ENCODE measurements around the gene SLC41A3. TPM values are rescaled to one million over a fixed set of nuclear protein-coding genes. Genes with fewer than 3 reads are reported as not detected.

SLC41A3 gene
- total RNA-seq, 2 donors from 2014 or later = 46.8 to 50.4 TPM

DNA sequence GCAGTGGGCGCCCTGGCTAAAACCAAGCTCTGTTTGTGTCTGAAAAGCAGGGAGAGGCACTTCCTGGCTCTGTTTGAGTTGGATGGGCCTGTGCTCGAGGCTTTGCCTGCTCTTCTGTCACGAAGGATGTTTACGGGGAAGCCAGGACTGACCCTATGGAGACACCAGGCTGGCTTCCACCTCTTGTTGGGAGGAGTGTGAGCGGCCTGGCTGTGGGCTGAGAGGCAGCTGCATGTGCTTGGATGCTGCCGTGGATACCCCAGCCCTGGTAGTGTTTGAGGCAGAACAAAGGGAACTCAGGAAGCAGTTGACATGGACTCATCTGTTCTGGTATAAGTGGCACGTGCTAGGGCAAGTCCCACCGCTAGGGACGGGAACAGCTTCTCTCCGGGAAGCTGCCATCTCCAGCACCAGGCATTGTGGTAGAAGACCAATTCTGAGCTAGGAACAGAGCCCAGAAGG lies 17.6 kb upstream of the SLC41A3 start:
- peaks cover 18% of the 10 kb centered on the region for H3K9me3 Mint-ChIP-seq
- Histone ChIP-seq H3K9me3 (ENCODE audit: control insufficient read depth, low read length) (peaks cover 15% of the 10 kb centered on the region), H3K9ac (ENCODE audit: extremely low read depth, low read length, poor library complexity, severe bottlenecking) (no peak overlapping the region), H3K4me1 (ENCODE audit: control insufficient read depth, insufficient read depth, low read length) (no peaks in the 10 kb centered on the region), H3K27ac (ENCODE audit: low read depth, low read length) (no peak overlapping the region), H3K27me3 (ENCODE audit: control insufficient read depth, insufficient read depth, low read length, poor library complexity, severe bottlenecking) (no peaks in the 10 kb centered on the region), H3K36me3 (ENCODE audit: control insufficient read depth, insufficient read depth, low read length) (no peaks in the 10 kb centered on the region), H3K4me3 (ENCODE audit: low read length) (no peak overlapping the region)
- no peaks in the 10 kb centered on the region for H3K36me3 Mint-ChIP-seq (ENCODE audit: low read depth)
- H3K27ac Mint-ChIP-seq = no peak overlapping the region
- H3K4me1 Mint-ChIP-seq = no peaks in the 10 kb centered on the region
- H3K27me3 Mint-ChIP-seq (ENCODE audit: insufficient read depth) = peaks cover 4% of the 10 kb centered on the region
- 83 to 87% methylated on average over 9 to 10 of the region's 10 CpGs for WGBS, 2 experiments (ENCODE audit: insufficient coverage in 1 of 2, insufficient read length in 1 of 2)
- H3K4me3 Mint-ChIP-seq = no peak overlapping the region
- peak; percentile 25 for DNase-seq
- TF ChIP-seq, protein P1, sequence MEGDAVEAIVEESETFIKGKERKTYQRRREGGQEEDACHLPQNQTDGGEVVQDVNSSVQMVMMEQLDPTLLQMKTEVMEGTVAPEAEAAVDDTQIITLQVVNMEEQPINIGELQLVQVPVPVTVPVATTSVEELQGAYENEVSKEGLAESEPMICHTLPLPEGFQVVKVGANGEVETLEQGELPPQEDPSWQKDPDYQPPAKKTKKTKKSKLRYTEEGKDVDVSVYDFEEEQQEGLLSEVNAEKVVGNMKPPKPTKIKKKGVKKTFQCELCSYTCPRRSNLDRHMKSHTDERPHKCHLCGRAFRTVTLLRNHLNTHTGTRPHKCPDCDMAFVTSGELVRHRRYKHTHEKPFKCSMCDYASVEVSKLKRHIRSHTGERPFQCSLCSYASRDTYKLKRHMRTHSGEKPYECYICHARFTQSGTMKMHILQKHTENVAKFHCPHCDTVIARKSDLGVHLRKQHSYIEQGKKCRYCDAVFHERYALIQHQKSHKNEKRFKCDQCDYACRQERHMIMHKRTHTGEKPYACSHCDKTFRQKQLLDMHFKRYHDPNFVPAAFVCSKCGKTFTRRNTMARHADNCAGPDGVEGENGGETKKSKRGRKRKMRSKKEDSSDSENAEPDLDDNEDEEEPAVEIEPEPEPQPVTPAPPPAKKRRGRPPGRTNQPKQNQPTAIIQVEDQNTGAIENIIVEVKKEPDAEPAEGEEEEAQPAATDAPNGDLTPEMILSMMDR (conservative IDR thresholded peaks at IDR 0.05) = no peak

DNA sequence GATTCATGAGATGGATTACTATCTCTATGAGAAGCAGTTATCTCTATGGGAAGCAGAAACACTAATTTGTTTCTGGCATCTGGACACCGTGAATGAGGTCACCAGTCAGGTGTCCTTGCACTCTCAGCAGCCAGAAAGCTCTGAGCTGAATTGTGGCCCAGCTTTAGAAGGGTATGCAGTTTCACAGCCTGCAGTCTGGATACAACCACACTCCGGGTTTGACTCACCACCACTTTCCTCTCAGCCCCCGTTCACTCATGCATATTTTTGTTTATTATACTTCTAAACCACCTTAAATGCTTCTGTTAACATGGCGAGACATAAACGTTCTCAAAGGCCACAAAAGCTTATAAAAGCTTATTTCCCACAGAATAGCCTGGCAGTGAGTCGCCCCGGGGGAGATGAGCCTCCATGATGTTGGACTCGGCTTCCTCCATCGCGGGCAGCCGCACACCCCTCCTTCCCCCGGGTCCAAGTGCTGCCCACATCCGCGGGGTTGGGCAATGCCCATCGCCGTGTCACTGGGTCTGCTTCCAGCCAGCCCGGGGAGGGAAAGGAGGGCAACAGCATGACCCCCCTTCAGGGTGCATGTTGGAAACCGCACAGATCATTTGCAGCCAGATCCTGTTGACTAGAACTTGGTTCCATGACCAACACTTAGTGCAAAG lies 16.8 kb upstream of the SLC41A3 start:
- WGBS, 2 experiments (ENCODE audit: insufficient coverage in 1 of 2, insufficient read length in 1 of 2) = 93 to 94% methylated on average over 12 to 18 of the region's 18 CpGs
- H3K27ac Mint-ChIP-seq = no peak overlapping the region
- H3K27me3 Mint-ChIP-seq (ENCODE audit: insufficient read depth) = peaks cover 4% of the 10 kb centered on the region
- TF ChIP-seq, protein P1 (conservative IDR thresholded peaks at IDR 0.05) = no peak
- Histone ChIP-seq H3K4me1 (ENCODE audit: control insufficient read depth, insufficient read depth, low read length) (no peaks in the 10 kb centered on the region), H3K36me3 (ENCODE audit: control insufficient read depth, insufficient read depth, low read length) (no peaks in the 10 kb centered on the region), H3K9me3 (ENCODE audit: control insufficient read depth, low read length) (peaks cover 23% of the 10 kb centered on the region), H3K9ac (ENCODE audit: extremely low read depth, low read length, poor library complexity, severe bottlenecking) (no peak overlapping the region), H3K27ac (ENCODE audit: low read depth, low read length) (no peak overlapping the region), H3K4me3 (ENCODE audit: low read length) (no peak overlapping the region), H3K27me3 (ENCODE audit: control insufficient read depth, insufficient read depth, low read length, poor library complexity, severe bottlenecking) (no peaks in the 10 kb centered on the region)
- H3K9me3 Mint-ChIP-seq = peaks cover 26% of the 10 kb centered on the region
- no peaks in the 10 kb centered on the region for H3K36me3 Mint-ChIP-seq (ENCODE audit: low read depth)
- no peak for DNase-seq
- H3K4me3 Mint-ChIP-seq = no peak overlapping the region
- no peaks in the 10 kb centered on the region for H3K4me1 Mint-ChIP-seq

DNA sequence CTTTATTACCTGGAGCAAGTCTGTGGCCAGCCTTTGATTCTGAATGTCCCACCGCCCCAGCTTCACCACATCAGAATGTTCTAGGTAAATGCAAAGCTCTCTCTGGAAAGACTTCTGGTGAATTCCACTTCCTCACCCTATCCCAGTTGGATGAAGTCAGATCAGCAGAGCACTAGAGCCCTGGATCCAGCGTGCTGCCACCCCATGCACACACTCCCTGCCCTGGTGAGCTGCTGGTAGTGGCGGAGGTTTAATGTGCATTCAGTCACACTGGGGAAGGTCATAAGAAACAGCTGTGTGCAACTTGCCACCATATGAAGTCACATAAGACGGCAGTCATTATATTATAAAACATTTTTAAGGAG lies 16.3 kb upstream of the SLC41A3 start:
- Mint-ChIP-seq H3K27ac (no peak overlapping the region), H3K9me3 (peaks cover 31% of the 10 kb centered on the region), H3K27me3 (ENCODE audit: insufficient read depth) (peaks cover 4% of the 10 kb centered on the region), H3K4me3 (no peak overlapping the region), H3K4me1 (no peaks in the 10 kb centered on the region), H3K36me3 (ENCODE audit: low read depth) (no peaks in the 10 kb centered on the region)
- no peaks in the 10 kb centered on the region for H3K4me1 ChIP-seq (ENCODE audit: control insufficient read depth, insufficient read depth, low read length)
- no peak overlapping the region for H3K9ac ChIP-seq (ENCODE audit: extremely low read depth, low read length, poor library complexity, severe bottlenecking)
- H3K27ac ChIP-seq (ENCODE audit: low read depth, low read length) = no peak overlapping the region
- no peaks in the 10 kb centered on the region for H3K36me3 ChIP-seq (ENCODE audit: control insufficient read depth, insufficient read depth, low read length)
- peaks cover 28% of the 10 kb centered on the region for H3K9me3 ChIP-seq (ENCODE audit: control insufficient read depth, low read length)
- no peak overlapping the region for H3K4me3 ChIP-seq (ENCODE audit: low read length)
- no peak for DNase-seq
- WGBS, 2 experiments (ENCODE audit: insufficient coverage in 1 of 2, insufficient read length in 1 of 2) = 92 to 100% methylated on average over 2 to 4 of the region's 4 CpGs
- H3K27me3 ChIP-seq (ENCODE audit: control insufficient read depth, insufficient read depth, low read length, poor library complexity, severe bottlenecking) = no peaks in the 10 kb centered on the region
- TF ChIP-seq, protein P1 (conservative IDR thresholded peaks at IDR 0.05) = no peak
